ENCODE data around the gene SPIN3. TPM values are rescaled to one million over a fixed set of nuclear protein-coding genes. Genes with fewer than 3 reads are reported as not detected.
"Not testable (repeated sequence)": the region's sequence is repeated elsewhere in the genome, so short reads cannot be mapped to it uniquely, and the experiment has no call there.

The SPIN3 gene
- total RNA-seq, 4 donors from 2014 or later: 5.0 to 9.7 (median 7.2) TPM

- Histone ChIP-seq H3K36me3 (no peaks in the 10 kb centered on the region), H3K27me3 (no peaks in the 10 kb centered on the region), H3K9me3 (no peaks in the 10 kb centered on the region), H3K4me3 (no peak overlapping the region), H3K27ac (replicated peaks in 1 of 4) (no peak overlapping the region), H3K4me1 (no peaks in the 10 kb centered on the region)
- TF ChIP-seq POLR2A (IDR thresholded peaks at IDR 0.05; ENCODE audit: low read depth) (no peak), EP300 (IDR thresholded peaks at IDR 0.05) (no peak), POLR2AphosphoS5 (IDR thresholded peaks at IDR 0.05) (no peak)
- TF ChIP-seq, protein P1, sequence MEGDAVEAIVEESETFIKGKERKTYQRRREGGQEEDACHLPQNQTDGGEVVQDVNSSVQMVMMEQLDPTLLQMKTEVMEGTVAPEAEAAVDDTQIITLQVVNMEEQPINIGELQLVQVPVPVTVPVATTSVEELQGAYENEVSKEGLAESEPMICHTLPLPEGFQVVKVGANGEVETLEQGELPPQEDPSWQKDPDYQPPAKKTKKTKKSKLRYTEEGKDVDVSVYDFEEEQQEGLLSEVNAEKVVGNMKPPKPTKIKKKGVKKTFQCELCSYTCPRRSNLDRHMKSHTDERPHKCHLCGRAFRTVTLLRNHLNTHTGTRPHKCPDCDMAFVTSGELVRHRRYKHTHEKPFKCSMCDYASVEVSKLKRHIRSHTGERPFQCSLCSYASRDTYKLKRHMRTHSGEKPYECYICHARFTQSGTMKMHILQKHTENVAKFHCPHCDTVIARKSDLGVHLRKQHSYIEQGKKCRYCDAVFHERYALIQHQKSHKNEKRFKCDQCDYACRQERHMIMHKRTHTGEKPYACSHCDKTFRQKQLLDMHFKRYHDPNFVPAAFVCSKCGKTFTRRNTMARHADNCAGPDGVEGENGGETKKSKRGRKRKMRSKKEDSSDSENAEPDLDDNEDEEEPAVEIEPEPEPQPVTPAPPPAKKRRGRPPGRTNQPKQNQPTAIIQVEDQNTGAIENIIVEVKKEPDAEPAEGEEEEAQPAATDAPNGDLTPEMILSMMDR (IDR thresholded peaks at IDR 0.05): no peak
- 62% methylated on average over 1 of the region's 1 CpG for WGBS
- intact Hi-C loops (cut with DNase I): no loop called here
- no peak for DNase-seq (ENCODE audit: extremely low spot score)
Observed at GRCh38 chrX:56968980-56969379, 26.4 kb downstream of the SPIN3 start.

GRCh38 chrX:56963377-56963776 is 32.0 kb downstream of the SPIN3 start:
- Histone ChIP-seq H3K27me3 (no peaks in the 10 kb centered on the region), H3K36me3 (no peaks in the 10 kb centered on the region), H3K4me3 (no peak overlapping the region), H3K4me1 (no peaks in the 10 kb centered on the region), H3K9me3 (no peaks in the 10 kb centered on the region), H3K27ac (replicated peaks in 1 of 4) (no peak overlapping the region)
- no peak for DNase-seq (ENCODE audit: extremely low spot score)
- intact Hi-C loops (cut with DNase I): no loop called here
- TF ChIP-seq POLR2AphosphoS5 (IDR thresholded peaks at IDR 0.05): no peak
- TF ChIP-seq, protein P1 (IDR thresholded peaks at IDR 0.05): no peak
- 29% methylated on average over 1 of the region's 1 CpG for WGBS

GRCh38 chrX:56947699-56948098 is 47.6 kb downstream of the SPIN3 start:
- H3K9me3 ChIP-seq: no peaks in the 10 kb centered on the region
- no peak overlapping the region for H3K27ac ChIP-seq (replicated peaks in 1 of 4)
- DNase-seq (ENCODE audit: extremely low spot score): no peak
- TF ChIP-seq POLR2A (IDR thresholded peaks at IDR 0.05; ENCODE audit: low read depth): no peak
- TF ChIP-seq POLR2AphosphoS5 (IDR thresholded peaks at IDR 0.05): no peak
- no peak for TF ChIP-seq EP300 (IDR thresholded peaks at IDR 0.05)
- H3K4me1 ChIP-seq: peaks cover 0 to 12% (median 0%) of the 10 kb centered on the region in 4 donors
- no peak overlapping the region for H3K4me3 ChIP-seq
- no peaks in the 10 kb centered on the region for H3K36me3 ChIP-seq
- 70% methylated on average over 3 of the region's 3 CpGs for WGBS
- intact Hi-C loops (cut with DNase I): no loop called here
- no peaks in the 10 kb centered on the region for H3K27me3 ChIP-seq

GRCh38 chrX:56946201-56946600 is 49.1 kb downstream of the SPIN3 start:
- WGBS: 23% methylated on average over 2 of the region's 2 CpGs

DNA sequence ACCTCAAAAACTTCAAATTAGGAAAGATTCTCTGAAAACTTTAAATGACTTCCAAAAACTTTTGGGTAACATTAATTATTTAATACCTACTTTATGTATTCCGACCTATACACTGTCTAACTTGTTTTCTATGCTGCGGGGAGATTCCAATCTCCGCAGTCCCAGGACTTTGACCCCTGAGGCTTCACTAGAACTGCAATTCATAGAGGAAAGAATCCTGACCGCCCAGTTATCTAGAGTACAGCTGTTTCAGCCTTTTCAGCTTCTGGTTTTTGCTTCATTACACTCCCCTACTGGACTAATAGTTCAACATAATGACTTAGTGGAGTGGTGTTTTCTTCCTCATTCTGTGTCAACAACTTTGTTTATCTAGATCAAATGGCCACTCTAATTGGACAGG is 50.1 kb downstream of the SPIN3 start:
- H3K4me1 ChIP-seq: peaks cover 0 to 12% (median 0%) of the 10 kb centered on the region in 4 donors
- H3K36me3 ChIP-seq; H3K27me3 ChIP-seq; intact Hi-C loops (cut with DNase I); H3K27ac ChIP-seq (replicated peaks in 1 of 4); H3K4me3 ChIP-seq; DNase-seq (ENCODE audit: extremely low spot score); H3K9me3 ChIP-seq: not testable (repeated sequence)
- WGBS: 75% methylated on average over 4 of the region's 4 CpGs

More at GRCh38 chrX:56946201-56946600, 49.1 kb downstream of the SPIN3 start:
- intact Hi-C loops (cut with DNase I); H3K27me3 ChIP-seq; H3K9me3 ChIP-seq; H3K4me3 ChIP-seq; DNase-seq (ENCODE audit: extremely low spot score); H3K36me3 ChIP-seq; H3K27ac ChIP-seq (replicated peaks in 1 of 4): not testable (repeated sequence)
- peaks cover 0 to 12% (median 0%) of the 10 kb centered on the region in 4 donors for H3K4me1 ChIP-seq

GRCh38 chrX:56943264-56943663 is 52.1 kb downstream of the SPIN3 start:
- Histone ChIP-seq H3K9me3 (peaks cover 0 to 10% (median 0%) of the 10 kb centered on the region in 4 donors), H3K36me3 (no peaks in the 10 kb centered on the region), H3K27me3 (no peaks in the 10 kb centered on the region), H3K4me3 (no peak overlapping the region), H3K27ac (replicated peaks in 1 of 4) (no peak overlapping the region), H3K4me1 (peaks cover 0 to 12% (median 0%) of the 10 kb centered on the region in 4 donors)
- no peak for DNase-seq (ENCODE audit: extremely low spot score)
- TF ChIP-seq EP300 (IDR thresholded peaks at IDR 0.05): no peak
- TF ChIP-seq, protein P1 (IDR thresholded peaks at IDR 0.05): no peak
- no peak for TF ChIP-seq POLR2A (IDR thresholded peaks at IDR 0.05; ENCODE audit: low read depth)
- WGBS: 83% methylated on average over 3 of the region's 3 CpGs
- intact Hi-C loops (cut with DNase I): no loop called here

Other genes starting within 250 kb of the SPIN3 start
- 10 to 100 TPM in 1 of 4 donors, 1 to 10 TPM in 3; 6.2 to 15.4 (median 9.3) TPM for gene SPIN2B, start 126.0 kb upstream of the SPIN3 start, total RNA-seq
- gene SPIN2A, start 141.9 kb upstream of the SPIN3 start, total RNA-seq: under 1 TPM in 3 of 4 donors, not detected in 1; 0.17 to 0.58 (median 0.34) TPM

Measured in esophagus muscularis mucosa (tissue), 4 donors.